ENCODE data around the gene SMYD3.

SMYD3 gene

GRCh38 chr1:246526380-246526779 is 19.3 kb upstream of the SMYD3 start:
- Histone ChIP-seq H3K79me2 (ENCODE audit: insufficient read depth, low read length) (no peaks in the 10 kb centered on the region), H3K9me3 (ENCODE audit: insufficient read depth, low read length, severe bottlenecking) (peaks cover 6% of the 10 kb centered on the region), H3K36me3 (ENCODE audit: insufficient read depth, low read length) (no peaks in the 10 kb centered on the region), H3K4me1 (ENCODE audit: insufficient read depth, low read length) (no peaks in the 10 kb centered on the region), H3K4me3 (ENCODE audit: low read depth in 1 of 2, low read length in 2 of 2) (no peak overlapping the region), H2AFZ (ENCODE audit: low read depth, low read length) (no peak overlapping the region), H3K27ac (ENCODE audit: low read length) (no peak overlapping the region), H3K4me2 (ENCODE audit: insufficient read depth, low read length) (no peak overlapping the region), H4K20me1 (ENCODE audit: insufficient read depth, low read length) (no peaks in the 10 kb centered on the region), H3K9ac (ENCODE audit: low read depth, low read length) (no peak overlapping the region), H3K27me3 (ENCODE audit: insufficient read depth, low read length, poor library complexity) (no peaks in the 10 kb centered on the region)
- DNase-seq (no peak), ATAC-seq (ENCODE audit: insufficient read depth, low read depth) (no peak)
- TF ChIP-seq CTCF (IDR thresholded peaks at IDR 0.05; ENCODE audit: borderline replicate concordance, extremely low read depth, low read length, poor library complexity, severe bottlenecking) (no peak), EZH2 (IDR thresholded peaks at IDR 0.05; ENCODE audit: borderline replicate concordance, low read depth, low read length, severe bottlenecking) (no peak)

- no peak overlapping the region for H2AFZ ChIP-seq (ENCODE audit: low read depth, low read length)
- no peak for DNase-seq
- TF ChIP-seq CTCF (IDR thresholded peaks at IDR 0.05; ENCODE audit: borderline replicate concordance, extremely low read depth, low read length, poor library complexity, severe bottlenecking) = no peak
- TF ChIP-seq EZH2 (IDR thresholded peaks at IDR 0.05; ENCODE audit: borderline replicate concordance, low read depth, low read length, severe bottlenecking) = no peak
- no peaks in the 10 kb centered on the region for H3K27me3 ChIP-seq (ENCODE audit: insufficient read depth, low read length, poor library complexity)
- no peak for ATAC-seq (ENCODE audit: insufficient read depth, low read depth)
- no peaks in the 10 kb centered on the region for H3K79me2 ChIP-seq (ENCODE audit: insufficient read depth, low read length)
- no peak overlapping the region for H3K9ac ChIP-seq (ENCODE audit: low read depth, low read length)
- H3K4me1 ChIP-seq (ENCODE audit: insufficient read depth, low read length) = no peaks in the 10 kb centered on the region
- H3K9me3 ChIP-seq (ENCODE audit: insufficient read depth, low read length, severe bottlenecking) = peaks cover 38% of the 10 kb centered on the region
- no peak overlapping the region for H3K27ac ChIP-seq (ENCODE audit: low read length)
- no peaks in the 10 kb centered on the region for H4K20me1 ChIP-seq (ENCODE audit: insufficient read depth, low read length)
- H3K36me3 ChIP-seq (ENCODE audit: insufficient read depth, low read length) = no peaks in the 10 kb centered on the region
- no peak overlapping the region for H3K4me2 ChIP-seq (ENCODE audit: insufficient read depth, low read length)
- H3K4me3 ChIP-seq (ENCODE audit: low read depth in 1 of 2, low read length in 2 of 2) = no peak overlapping the region
These were observed 12.4 kb upstream of the SMYD3 start for GRCh38 chr1:246519514-246519913.

- Histone ChIP-seq H3K9me3 (ENCODE audit: insufficient read depth, low read length, severe bottlenecking) (peaks cover 46% of the 10 kb centered on the region), H3K4me3 (ENCODE audit: low read depth in 1 of 2, low read length in 2 of 2) (no peak overlapping the region), H3K9ac (ENCODE audit: low read depth, low read length) (no peak overlapping the region), H4K20me1 (ENCODE audit: insufficient read depth, low read length) (no peaks in the 10 kb centered on the region), H3K79me2 (ENCODE audit: insufficient read depth, low read length) (no peaks in the 10 kb centered on the region), H3K4me2 (ENCODE audit: insufficient read depth, low read length) (no peak overlapping the region), H2AFZ (ENCODE audit: low read depth, low read length) (no peak overlapping the region), H3K4me1 (ENCODE audit: insufficient read depth, low read length) (no peaks in the 10 kb centered on the region), H3K27me3 (ENCODE audit: insufficient read depth, low read length, poor library complexity) (no peaks in the 10 kb centered on the region), H3K27ac (ENCODE audit: low read length) (no peak overlapping the region), H3K36me3 (ENCODE audit: insufficient read depth, low read length) (no peaks in the 10 kb centered on the region)
- TF ChIP-seq EZH2 (IDR thresholded peaks at IDR 0.05; ENCODE audit: borderline replicate concordance, low read depth, low read length, severe bottlenecking) (no peak), CTCF (IDR thresholded peaks at IDR 0.05; ENCODE audit: borderline replicate concordance, extremely low read depth, low read length, poor library complexity, severe bottlenecking) (no peak)
- ATAC-seq (ENCODE audit: insufficient read depth, low read depth) = no peak
- DNase-seq = no peak
These were observed 11.6 kb upstream of the SMYD3 start for GRCh38 chr1:246518456-246519205.

All from DND-41 (cell line).